Stimulated activated CD4-positive, alpha-beta T cell treated with anti-CD3 and anti-CD28 coated beads, Interleukin-1b, Interleukin-23, amount 100 ng/mL, for 24 hours (primary cell): ENCODE results near the gene CCDC138.

Experiments
- DNase-seq, 4 experiments: peaks; one replicate each; pipeline ENCODE4 v3.0.0-alpha.2; 2020; ENCODE audit warnings: low read depth in 4 of 4, low spot score in 1 of 4

Gene CCDC138

DNA sequence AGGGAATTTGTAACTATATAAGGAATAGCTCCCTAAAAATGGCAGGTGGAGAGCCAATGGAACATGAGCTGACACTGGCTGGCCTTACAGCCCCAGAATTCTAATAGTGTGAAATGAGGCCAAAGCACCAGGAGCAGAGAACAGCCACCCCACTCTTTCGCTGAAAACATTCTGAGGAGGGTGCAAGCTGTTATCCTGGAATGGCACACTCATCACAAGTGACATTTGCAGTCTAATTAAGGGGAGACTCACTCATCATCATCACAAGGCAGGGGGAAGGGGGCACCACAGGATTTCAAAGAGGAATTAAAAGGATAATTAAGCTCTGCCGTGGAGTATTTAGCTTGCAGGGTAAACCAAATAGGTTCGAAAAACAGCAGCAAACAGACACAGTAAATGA, 108.2 kb downstream of the CCDC138 start:
- DNase-seq, result no peak

DNA sequence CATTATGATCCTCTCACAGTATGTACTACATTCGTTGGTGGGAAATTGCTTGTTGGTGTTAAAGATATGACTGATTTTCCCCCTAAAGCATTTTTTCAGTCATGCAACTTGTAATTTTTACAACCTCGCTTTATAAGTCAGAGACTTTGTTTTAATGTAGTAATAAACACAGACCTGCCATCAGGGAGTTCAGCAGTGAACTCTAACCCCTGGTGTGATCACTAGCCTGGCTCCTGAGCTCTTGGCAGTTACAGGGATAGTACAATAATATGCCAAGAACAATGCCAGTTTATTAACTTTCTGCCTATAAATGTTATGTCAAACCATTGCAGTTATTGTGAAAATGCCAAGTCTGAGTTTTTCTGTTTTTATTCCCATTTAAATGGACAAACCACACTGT, 108.6 kb downstream of the CCDC138 start:
- no peak for DNase-seq

GRCh38 chr2:108896741-108897140, 110.2 kb downstream of the CCDC138 start:
- DNase-seq, result no peak

DNA sequence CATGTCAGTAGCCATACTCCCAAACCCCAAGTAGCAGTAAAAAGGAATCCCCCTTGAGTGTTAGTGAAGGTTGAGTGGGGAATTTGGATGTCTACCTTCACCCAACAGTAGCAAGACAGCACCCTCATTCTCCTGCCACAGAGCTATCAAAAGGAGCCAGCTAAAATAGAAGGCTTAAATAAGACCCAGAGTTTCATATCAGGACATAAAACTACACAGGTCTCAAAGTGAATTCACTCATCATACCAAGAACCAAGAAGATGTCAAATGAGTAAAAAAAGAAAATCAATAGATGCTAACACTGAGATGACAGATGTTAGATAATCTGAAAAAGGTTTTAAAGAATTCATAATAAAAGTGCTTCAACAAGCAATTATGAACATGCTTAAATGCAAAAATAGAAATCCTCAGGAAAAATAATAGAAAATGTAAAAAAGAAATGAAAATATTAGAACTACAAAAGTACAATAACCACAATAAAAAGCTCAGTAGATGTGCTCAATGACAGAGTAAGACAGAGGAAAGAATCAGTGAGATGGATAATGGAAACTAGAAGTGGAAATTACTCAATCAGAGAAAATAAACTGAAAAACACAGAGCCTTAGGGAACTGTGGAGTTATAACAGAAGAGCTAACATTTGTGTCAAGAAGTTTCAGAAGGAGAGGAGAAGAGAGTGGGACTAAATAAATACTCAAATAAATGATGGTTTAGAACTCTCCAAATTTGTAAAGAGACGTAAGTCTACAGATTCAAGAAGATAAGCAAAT, 111.9 kb downstream of the CCDC138 start:
- DNase-seq, result no peak

DNA sequence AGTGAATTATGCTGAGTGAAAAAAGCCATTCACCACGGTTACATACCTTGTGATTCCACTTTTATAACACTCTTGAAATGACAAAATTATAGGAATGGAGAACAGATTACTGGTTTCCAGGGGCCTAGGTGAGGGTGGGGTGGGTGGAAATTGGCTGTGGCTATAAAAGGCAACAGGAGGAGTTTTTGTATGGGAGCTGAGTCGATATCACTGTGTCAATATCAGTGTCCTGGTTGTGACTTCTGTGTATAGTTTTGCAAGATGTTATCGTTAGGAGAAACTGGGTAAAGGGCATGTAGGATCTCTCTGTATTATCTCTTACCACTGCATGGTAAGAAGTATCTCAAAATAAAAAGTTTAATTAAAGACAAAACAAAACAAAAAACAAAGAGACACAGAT, 118.1 kb downstream of the CCDC138 start:
- DNase-seq, result no peak

DNA sequence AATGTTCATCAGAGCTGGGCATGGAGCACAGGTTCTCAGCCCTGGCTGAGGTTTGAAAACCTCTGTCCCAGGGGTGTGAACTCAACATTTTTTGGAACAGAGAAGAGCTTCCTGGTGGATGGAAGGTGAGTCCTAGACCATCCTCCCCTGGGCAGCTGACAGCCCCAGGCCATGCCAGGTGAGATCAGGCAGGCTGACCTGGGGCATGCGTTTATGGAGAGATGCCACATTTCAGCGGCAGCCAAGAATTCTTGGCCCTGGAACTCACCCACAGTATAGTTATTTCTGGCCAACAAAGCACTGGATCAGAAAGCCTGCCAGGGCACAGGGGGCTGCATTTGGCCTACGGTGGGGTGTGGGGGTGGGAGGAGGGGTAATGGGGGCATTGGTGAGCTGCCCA, 118.6 kb downstream of the CCDC138 start:
- no peak for DNase-seq

DNA sequence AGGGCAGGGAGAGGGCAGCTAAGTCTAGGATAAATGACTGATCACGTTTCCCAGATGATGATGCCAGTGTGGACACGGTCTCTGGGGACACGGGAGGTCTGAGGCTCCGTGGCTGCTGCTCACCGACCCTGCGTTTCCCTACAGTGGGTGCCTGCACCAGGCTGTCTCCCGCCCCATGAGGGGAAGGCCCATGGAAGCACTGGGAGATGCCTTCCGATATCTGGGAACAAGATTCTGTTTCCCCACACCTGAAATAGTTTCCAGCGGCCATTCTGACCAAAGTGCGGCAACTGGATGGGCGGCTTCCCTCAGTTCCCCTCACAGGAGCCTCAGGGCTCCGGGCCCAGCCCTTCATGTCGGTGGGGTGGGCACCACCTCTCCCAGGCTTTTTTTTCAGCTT, 119.3 kb downstream of the CCDC138 start:
- DNase-seq, result no peak

DNA sequence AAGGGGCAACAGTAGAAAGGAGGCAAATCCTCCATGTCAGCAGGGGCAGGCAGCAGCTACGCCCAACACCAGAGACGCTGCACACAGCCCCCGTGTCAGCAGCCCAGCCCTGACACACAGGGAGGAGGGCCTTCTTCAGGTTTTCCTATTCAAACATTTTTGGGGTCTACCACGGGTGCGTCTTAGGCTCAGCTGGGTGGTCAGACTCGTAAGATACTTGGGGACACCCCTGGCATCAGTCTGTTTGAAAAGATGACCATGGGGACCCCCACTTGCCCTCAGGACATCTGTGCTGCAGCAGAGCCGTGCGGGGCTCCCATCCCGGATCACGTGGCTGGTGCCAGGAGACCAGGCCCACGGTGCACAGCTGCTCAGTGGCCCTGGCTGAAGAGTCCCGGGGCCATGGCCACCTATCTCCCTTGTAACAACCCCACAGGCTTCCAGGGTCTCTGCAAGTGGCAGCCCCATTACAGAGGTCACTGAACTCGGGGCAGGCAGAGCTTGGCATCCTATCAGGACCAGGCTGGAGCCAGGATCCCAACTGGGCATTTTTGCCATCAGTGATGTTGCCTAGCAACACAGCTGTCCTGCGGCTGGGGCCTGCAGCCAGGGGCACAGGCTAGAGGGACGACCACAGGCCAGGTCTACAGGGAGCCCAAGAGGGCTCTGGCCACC, 120.0 kb downstream of the CCDC138 start:
- no peak for DNase-seq

GRCh38 chr2:108907822-108908712, 121.5 kb downstream of the CCDC138 start:
- no peak for DNase-seq

- DNase-seq, result no peak
Observed at GRCh38 chr2:108908713-108909070, 122.1 kb downstream of the CCDC138 start.

GRCh38 chr2:108909275-108909823, 122.8 kb downstream of the CCDC138 start:
- DNase-seq, result no peak

- DNase-seq, result no peak
Observed at GRCh38 chr2:108910011-108910431, 123.5 kb downstream of the CCDC138 start.

DNA sequence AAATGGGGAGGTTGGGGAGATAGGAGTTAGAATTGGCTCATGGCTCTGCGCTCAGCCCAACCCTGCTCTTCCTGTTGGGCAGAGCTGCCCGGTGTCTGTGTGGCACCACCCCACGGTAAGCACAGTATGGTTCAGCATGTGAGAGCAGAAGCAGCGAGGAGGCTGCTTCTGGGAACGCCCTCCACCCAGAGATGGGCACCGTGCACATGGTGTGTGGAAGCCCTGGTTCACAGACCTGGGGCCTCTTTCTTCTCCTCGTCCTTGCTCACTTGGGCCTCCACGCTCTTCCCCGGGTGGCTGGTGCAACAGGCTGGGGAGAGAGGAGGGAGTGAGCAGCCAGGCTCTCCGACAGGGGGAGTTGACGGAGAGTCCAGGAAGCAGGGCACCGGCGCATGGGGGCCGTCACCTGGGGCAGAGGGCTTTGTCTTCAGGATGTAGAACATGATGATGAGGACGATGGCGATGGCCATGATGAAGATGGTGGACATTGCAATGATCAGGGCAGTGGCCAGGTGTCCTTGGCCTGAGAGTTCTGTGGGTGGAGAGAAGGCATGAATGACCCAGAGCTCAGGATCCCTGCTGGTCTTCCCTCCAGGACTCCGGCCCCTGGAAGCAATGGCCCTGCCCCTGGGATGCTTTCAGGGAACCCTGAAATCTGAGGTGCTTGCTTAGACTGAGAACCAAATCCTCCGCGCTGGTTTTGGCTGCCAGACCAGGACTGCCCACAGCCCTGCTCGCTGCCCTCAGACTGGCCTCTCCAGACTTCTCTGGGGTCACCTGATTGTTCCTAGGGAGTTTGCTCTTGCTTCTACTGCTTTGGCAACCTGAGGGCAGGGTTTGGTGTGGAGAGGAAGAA, 124.2 kb downstream of the CCDC138 start:
- DNase-seq, result no peak

- no peak for DNase-seq
Observed at GRCh38 chr2:108911401-108911800, 124.8 kb downstream of the CCDC138 start.

- DNase-seq, result no peak
Observed at GRCh38 chr2:108911807-108912628, 125.4 kb downstream of the CCDC138 start.

DNA sequence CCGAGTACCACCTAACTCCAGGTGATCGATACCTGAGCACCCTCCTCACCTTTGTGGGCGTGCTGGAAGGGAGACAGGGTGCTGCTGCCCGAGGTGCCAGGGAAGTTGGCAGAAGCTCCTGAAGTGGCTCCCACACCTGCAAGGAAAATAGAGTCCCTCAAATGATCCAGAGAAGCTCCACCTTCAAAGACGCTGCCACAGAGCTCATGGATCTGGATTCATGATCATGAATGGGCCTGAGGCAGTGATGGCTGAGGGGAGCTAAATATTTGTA, 126.0 kb downstream of the CCDC138 start:
- DNase-seq, result no peak

DNA sequence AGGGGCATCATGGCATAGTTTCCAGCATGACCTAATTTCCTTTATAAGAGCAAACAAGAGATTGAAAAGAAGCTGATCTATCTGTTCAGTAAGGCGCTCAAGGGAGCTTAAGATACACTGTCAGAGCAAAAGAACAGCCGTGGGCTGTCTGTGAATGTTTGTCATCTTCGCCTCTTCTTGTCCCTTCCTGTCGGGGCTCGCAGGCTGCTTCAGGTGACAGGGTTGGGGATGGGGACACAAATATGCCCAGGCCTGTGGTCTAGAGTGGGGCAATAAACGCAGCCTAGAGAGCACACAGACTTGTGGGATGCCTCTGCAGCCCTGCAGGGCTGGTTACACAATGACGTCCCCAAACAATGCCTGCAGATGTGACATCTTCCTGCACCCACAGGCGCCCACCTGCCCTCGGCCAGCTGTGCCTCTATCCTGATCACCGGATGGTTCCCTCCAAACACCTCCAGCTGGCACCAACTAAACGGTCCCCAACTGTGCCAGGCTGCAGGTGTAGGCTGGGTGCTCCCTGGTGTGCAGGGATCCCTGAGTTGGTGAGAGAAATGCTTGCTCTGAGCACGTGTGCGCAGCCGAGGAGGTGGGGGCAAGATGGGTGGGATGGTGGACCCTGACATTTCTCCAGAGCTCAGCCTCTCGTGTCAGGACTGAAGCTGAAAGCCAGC, 129.7 kb downstream of the CCDC138 start:
- no peak for DNase-seq

- no peak for DNase-seq
Observed at GRCh38 chr2:108916796-108917421, 130.3 kb downstream of the CCDC138 start.

DNA sequence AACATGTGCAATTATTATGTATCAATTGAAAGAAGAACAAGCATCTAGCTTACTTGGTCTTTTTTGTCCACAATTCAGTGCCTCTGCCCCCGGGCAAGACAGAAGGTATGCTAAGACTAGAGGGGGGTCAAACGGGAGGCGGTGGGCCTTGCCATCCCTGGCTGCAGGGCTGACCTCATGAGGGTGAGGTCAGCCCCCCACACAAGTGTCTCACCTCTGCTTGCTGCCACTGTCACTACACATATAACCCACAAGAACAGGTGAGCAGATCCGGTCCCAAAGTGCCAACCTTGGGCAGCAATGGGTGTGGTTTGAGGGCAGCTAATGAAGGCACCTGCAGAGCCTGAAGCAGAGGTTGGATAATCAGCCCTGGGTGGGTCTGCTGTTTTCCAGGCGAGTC, 131.0 kb downstream of the CCDC138 start:
- DNase-seq, result no peak
